HT1080 (cell line): ENCODE measurements around the gene EFS. TPM values are rescaled to one million over a fixed set of nuclear protein-coding genes. Genes with fewer than 3 reads are reported as not detected.

Experiments
- DNase-seq: peaks from one replicate; pipeline ENCODE4 v3.0.0-alpha.2; 2015; ENCODE audit warnings: low read depth
- polyA plus RNA-seq, 2 experiments: library from polyadenylated mRNA; depleted of rRNA; stranded (reverse); fragments of >200 nt; gene quantifications; 2 replicates each; pipeline ENCODE4 v1.2.3, GENCODE V29; 2015
- total RNA-seq: library from RNA; depleted of rRNA; stranded (reverse); fragments of >200 nt; shearing (Covaris generic); gene quantifications from 2 replicates; pipeline ENCODE4 v1.2.3, GENCODE V29; 2014; rRNA removed

Gene EFS, protein sequence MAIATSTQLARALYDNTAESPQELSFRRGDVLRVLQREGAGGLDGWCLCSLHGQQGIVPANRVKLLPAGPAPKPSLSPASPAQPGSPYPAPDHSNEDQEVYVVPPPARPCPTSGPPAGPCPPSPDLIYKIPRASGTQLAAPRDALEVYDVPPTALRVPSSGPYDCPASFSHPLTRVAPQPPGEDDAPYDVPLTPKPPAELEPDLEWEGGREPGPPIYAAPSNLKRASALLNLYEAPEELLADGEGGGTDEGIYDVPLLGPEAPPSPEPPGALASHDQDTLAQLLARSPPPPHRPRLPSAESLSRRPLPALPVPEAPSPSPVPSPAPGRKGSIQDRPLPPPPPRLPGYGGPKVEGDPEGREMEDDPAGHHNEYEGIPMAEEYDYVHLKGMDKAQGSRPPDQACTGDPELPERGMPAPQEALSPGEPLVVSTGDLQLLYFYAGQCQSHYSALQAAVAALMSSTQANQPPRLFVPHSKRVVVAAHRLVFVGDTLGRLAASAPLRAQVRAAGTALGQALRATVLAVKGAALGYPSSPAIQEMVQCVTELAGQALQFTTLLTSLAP
- not detected in 2 replicates for total RNA-seq
- polyA plus RNA-seq (2015; cell fraction: cytosol; rRNA removed), result not detected in 2 replicates
- polyA plus RNA-seq (2015; cell fraction: nucleus; rRNA removed), result not detected in 2 replicates

GRCh38 chr14:23365036-23365731, at the start of gene EFS:
Gene EFS (minus strand): TSS chr14:23365172. CDS start chr14:23365025, 147 bp downstream.
- no peak for DNase-seq

DNA sequence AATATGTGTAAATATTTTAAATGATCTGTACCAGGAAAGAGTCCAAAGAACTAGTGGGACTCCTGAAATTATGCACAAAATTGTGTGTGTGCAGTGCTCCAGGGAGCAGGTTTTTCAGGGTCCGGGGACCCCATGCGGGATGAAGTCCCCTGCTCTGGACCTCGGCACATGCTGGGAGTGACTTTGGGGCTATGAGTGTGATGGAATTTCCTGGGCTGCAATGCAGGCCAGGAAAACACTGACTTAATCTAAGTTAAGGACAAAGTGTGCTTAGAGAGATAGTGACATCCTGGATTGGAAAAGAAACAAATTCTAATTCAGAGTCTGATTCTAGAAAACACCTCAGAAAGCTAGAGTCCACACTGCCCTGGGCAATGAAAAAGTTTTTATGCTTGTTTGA, 49.3 kb upstream of the EFS start:
- no peak for DNase-seq

- no peak for DNase-seq
Observed at GRCh38 chr14:23413681-23414080, 48.7 kb upstream of the EFS start.

- no peak for DNase-seq
Observed at GRCh38 chr14:23411563-23412525, 46.9 kb upstream of the EFS start.

DNA sequence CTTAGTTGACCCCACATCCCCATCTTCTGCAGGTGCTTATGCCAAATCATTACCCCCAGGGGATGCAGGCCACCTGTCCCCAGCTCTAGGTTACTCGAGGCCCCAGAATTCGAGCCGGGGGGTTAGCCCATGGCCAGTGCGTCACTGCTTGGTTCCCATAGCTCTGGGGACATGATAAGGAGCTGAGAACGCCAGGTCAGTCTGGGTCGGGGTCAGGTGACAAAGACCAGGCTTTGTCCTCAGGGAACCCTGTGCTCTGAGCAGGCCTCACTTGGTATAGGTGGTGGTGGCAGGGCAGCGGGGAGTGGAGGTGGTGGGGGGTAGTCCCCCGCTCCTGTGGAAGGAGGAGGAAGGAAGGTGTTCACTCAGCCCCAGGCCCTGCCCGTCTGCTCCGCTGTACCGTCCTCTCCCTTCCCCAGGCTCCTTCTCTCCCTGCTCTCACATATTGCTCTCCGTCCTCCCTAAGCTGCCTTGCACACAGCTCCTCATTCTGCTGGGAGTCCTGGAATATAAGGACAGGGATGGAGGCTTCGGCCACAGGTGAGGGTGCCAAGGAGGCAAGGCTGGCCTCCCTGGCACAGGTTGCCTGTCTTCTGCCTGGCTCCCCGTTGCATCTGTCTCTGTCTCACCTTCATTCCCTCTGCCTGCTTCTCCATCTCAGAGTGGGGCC, 45.1 kb upstream of the EFS start:
- no peak for DNase-seq

DNA sequence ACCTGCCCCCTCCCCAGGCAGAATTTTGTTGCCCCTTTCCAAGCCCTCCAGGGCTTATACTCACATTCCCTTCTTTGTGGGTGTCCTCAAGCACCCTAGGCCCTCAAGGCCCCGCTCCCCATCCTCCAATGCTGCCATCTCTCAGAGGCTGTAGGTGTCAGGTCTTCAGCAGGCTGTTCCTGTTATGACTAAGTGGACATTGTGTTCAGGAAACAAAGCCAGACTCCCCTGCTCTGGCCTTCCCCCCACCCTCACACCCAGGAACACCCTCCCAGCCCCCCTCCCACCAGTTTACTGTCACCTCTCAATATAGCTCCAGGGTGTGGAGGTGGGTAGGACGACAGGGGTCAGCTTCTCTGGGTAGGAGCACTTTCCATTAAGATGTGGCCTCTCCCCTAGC, 44.5 kb upstream of the EFS start:
- no peak for DNase-seq

DNA sequence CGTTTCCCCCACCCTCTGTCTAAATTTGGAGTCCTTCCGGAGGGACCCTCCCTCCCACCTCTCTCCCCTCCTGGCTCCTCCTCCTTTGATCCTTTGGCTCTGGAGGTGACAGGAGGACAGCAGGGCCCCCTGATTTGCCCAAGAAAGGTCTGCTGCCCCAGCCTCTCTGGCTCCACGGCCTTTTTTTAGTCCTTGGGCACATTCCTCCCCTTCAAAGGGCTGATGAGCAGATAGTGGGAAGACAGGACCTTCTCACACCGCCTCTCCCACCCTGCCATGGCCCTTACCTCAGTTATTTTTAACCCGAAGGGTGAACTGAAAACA, 43.3 kb upstream of the EFS start:
- DNase-seq, result no peak

DNA sequence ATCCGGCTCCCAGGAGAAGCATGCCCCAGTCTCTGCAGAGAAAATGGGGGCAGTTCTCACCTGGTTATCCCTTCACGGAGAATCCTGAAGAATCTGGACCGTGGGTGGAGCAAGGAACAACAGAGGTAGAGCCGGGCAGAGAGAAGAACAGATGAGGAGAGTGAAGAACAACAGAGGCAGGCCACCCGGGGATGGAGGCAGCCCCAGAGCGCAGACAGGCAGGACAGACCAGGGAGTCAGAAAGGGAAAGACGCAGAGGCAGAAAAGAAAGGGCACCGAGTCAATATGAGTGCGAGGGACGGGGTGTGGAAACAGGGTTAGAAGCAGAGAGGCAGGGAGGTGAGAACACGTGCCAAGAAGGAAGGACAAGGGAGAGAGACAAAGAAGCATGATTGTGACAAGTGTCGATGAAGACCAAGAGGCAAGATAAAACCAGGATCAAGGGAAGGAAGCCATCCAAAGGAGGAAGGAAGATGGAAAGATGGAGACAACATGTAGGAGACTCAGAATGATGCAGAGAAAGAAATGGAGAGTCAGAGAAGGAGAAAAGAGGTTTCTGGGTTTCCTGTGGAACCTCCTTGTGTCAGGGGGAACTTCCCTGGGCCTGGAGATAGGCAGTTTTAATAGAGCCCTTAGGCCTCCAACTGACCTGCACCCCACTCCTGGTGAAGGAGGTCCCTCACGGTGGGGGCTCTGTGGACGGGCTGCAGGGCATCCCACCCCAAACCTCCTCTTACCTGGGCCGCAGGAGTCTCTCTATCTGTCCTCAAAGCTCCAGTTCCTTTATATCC, 42.7 kb upstream of the EFS start, which contains the start of gene MYH6:
TSS of gene MYH6 (minus strand) at position 758 of the 791 bp plus-strand sequence. CDS start 1,050 bp downstream, outside the sequence.
- no peak for DNase-seq

GRCh38 chr14:23406725-23407355, 41.9 kb upstream of the EFS start:
- no peak for DNase-seq

DNA sequence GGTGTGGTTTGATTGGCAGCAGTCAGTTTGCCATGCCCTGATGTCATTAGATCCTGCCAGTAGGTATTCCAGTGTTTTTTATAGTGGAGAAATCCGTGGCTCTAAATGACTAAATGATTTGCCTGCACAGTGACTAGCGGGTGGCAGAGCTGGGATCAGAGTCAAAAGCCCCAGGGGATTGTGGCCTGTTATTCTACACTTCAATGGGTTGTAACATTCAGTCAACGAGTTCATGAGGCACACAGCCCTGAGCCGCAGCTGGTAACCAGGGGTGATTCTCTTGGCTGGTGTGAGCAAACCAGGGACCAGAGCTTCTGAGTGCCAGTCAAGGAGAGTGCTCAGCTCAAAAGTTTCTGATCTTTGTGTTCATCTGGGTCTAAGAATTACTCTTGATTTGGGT, 41.3 kb upstream of the EFS start:
- no peak for DNase-seq

DNA sequence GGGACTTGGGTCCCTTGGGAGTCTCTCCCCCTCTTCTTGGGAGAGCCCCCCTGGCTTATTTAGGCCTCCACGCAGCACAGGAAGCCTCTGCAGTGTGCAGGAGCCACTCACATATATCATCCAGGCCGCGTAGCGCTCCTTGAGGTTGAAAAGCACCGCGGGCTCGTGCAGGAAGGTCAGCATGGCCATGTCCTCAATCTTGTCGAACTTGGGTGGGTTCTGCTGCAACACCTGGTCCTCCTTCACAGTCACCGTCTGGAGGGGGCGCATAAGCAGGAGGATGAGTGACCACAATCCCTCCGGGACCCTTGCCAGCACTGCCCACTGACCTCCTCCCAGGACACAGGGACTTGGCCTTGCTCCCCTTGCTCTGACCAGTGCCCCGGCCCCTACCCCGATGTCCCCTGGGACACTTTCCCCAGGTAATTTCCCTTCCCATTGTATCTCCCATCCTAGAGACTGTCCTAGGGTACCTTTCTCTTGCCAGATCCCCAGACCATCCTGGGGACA, 40.6 kb upstream of the EFS start:
- DNase-seq, result no peak

DNA sequence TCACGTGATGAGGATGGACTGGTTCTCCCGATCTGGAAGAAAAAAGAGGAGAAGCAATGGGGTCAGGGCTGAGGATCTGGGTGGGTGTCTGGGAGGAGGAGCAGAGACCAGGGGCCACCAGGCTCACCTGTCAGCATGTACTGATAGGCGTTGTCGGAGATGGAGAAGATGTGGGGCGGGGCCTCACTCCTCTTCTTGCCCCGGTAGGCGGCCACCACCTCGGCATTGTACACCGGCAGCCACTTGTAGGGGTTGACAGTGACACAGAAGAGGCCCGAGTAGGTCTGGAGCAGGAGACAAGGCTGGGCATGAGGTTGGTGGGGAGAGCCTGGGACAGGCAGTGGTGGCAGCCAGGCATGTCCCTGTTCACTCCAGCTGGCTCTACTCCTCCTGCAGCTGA, 40.1 kb upstream of the EFS start:
- no peak for DNase-seq

GRCh38 chr14:23404331-23404900, 39.4 kb upstream of the EFS start:
- no peak for DNase-seq

- no peak for DNase-seq
Observed at GRCh38 chr14:23403908-23404307, 38.9 kb upstream of the EFS start.

GRCh38 chr14:23403139-23403438, 38.1 kb upstream of the EFS start:
- DNase-seq, result no peak

- no peak for DNase-seq
Observed at GRCh38 chr14:23402296-23403138, 37.5 kb upstream of the EFS start.

DNA sequence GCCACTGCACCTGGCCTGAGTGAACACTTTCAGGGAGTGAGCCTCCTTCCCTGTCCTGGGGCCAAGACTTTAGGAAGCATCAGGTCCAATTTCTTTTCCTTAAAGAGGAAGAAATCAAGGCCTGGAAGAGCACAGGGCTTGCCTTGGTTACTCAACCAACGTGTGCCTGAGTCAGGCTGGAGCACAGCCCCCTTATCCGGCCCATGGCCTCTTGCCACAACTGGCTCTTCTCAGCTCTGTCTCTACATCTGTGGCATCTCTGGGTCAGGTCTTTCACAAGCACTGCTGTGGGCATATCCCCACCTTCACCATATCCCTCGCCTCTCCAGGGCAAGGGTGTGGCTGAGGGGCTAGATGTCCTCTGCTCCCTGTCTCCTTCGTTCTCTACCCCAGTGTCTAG, 36.3 kb upstream of the EFS start:
- no peak for DNase-seq
